K562 (cell line): Measurements from ENCODE around the gene C10orf105. TPM values are rescaled to one million over a fixed set of nuclear protein-coding genes. Genes with fewer than 3 reads are reported as not detected.

Experiments used
- ATAC-seq: fragments of 200-7000 bp; cut with Tn5 transposase; 3 replicates; pipeline ENCODE4 v1.9.1; 2020; ENCODE audit warnings: moderate library complexity
- BruUV-seq: library from RNA; stranded (reverse); fragments of 400-500 nt; replicated peaks from 2 replicates; lab custom pipeline; 2021; lab: Mats Ljungman, UMichigan
- CTCF ChIA-PET: fragments of 300-600 bp; formaldehyde crosslinking; extraction: SDS; loops from one replicate; lab custom pipeline; 2021; ENCODE audit warnings: low intra/inter-chr PET ratio; lab: Yijun Ruan, JAX
- POLR2A ChIA-PET: fragments of 300-600, 350-650 bp; sonication (Branson Sonifier 250); formaldehyde crosslinking; extraction: SDS; loops from one replicate; lab custom pipeline; 2021; ENCODE audit warnings: antibody characterized with exemption, inconsistent platforms; lab: Yijun Ruan, JAX
- DNase-seq, 4 experiments: peaks; one replicate each; pipeline versions ENCODE4 v3.0.0 to v3.0.0-alpha.2; 2011 to 2018; ENCODE audit warnings: low spot score in 3 of 4, mixed read lengths in 3 of 4; ENCODE audit errors: extremely low read depth in 1 of 4
- FAIRE-seq: peaks from 2 replicates; lab custom pipeline; 2011; peaks lifted over from hg19 to GRCh38; lab: Jason Lieb, UNC
- H2AFZ ChIP-seq: 2 replicates; pipeline ENCODE4 v1.6.0; 2011; ENCODE audit warnings: low read depth, low read length, control low read depth, inconsistent platforms
- H3K27ac ChIP-seq: fragments of 200-600 bp; 3 replicates; pipeline ENCODE4 v1.8.0; 2011; ENCODE audit warnings: low read depth, mild to moderate bottlenecking, control low read depth, inconsistent platforms, low read length, moderate library complexity, mixed read lengths; ENCODE audit errors: extremely low read depth
- H3K27me3 ChIP-seq, 2 experiments: fragments of 300-600 bp in 1 of 2; 2 replicates in 1 of 2; 3 replicates in 1 of 2; pipeline versions ENCODE4 v1.6.0 to v1.8.0; 2011; ENCODE audit warnings: inconsistent platforms in 2 of 2, low read length in 2 of 2, mild to moderate bottlenecking in 1 of 2, mixed read lengths in 1 of 2, moderate library complexity in 1 of 2; ENCODE audit not compliant: control insufficient read depth in 2 of 2, insufficient read depth in 2 of 2
- H3K36me3 ChIP-seq: fragments of 300-600 bp; 3 replicates; pipeline ENCODE4 v1.8.0; 2011; ENCODE audit warnings: mild to moderate bottlenecking, low read length, inconsistent platforms; ENCODE audit not compliant: control insufficient read depth, insufficient read depth
- H3K4me1 ChIP-seq, 2 experiments: fragments of 200-600 bp in 1 of 2; replicated peaks in 1 of 2; 2 replicates in 1 of 2; 3 replicates in 1 of 2; pipeline versions ENCODE4 v1.5.1 to v1.8.0; 2011; ENCODE audit warnings: inconsistent platforms in 2 of 2, low read length in 2 of 2, mild to moderate bottlenecking in 1 of 2, mixed read lengths in 1 of 2, moderate library complexity in 1 of 2; ENCODE audit not compliant: control insufficient read depth in 2 of 2, insufficient read depth in 2 of 2
- H3K4me2 ChIP-seq: 2 replicates; pipeline ENCODE4 v1.6.1; 2011; ENCODE audit warnings: low read length, control low read depth, inconsistent platforms, mixed read lengths; ENCODE audit not compliant: insufficient read depth
- H3K4me3 ChIP-seq: fragments of 200-600 bp; sonication (generic), shearing (Covaris generic); 2 replicates; pipeline ENCODE4 v1.5.1; 2016; ENCODE audit warnings: control low read depth, inconsistent platforms
- H3K79me2 ChIP-seq: fragments of 200-600 bp; 3 replicates; pipeline ENCODE4 v1.8.0; 2011; ENCODE audit warnings: low read length, inconsistent platforms; ENCODE audit not compliant: control insufficient read depth, insufficient read depth
- H3K9ac ChIP-seq, 2 experiments: 2 replicates each; pipeline versions ENCODE4 v1.6.0 to v1.6.1; 2011; ENCODE audit warnings: low read depth in 2 of 2, low read length in 2 of 2, control low read depth in 1 of 2, inconsistent platforms in 1 of 2, mild to moderate bottlenecking in 1 of 2, mixed read lengths in 1 of 2; ENCODE audit not compliant: insufficient read depth in 1 of 2
- H3K9me1 ChIP-seq: one replicate; pipeline ENCODE4 v1.6.0; 2011; ENCODE audit warnings: inconsistent platforms, mild to moderate bottlenecking, low read length, moderate library complexity; ENCODE audit not compliant: control insufficient read depth, insufficient read depth
- H3K9me3 ChIP-seq: replicated peaks from 2 replicates; pipeline ENCODE4 v1.5.1; 2011; ENCODE audit warnings: low read depth, low read length, inconsistent platforms; ENCODE audit not compliant: control insufficient read depth, insufficient read depth
- H4K20me1 ChIP-seq: replicated peaks from 2 replicates; pipeline ENCODE4 v1.6.1; 2011; ENCODE audit warnings: low read length, inconsistent platforms, mixed read lengths; ENCODE audit not compliant: control insufficient read depth, insufficient read depth
- EHMT2 ChIP-seq: fragments of 450-650 bp; IDR thresholded peaks from 2 replicates; pipeline ENCODE4 v1.6.1; 2018; ENCODE audit warnings: antibody characterized with exemption
- GABPA ChIP-seq: fragments of 200-800 bp; sonication (Bioruptor generic); conservative IDR thresholded peaks from 2 replicates; pipeline ENCODE4 v1.6.1; 2016; ENCODE audit warnings: low read depth, missing genetic modification characterization, missing compliant biosample characterization
- RBM25 ChIP-seq: fragments of 200-400 bp; formaldehyde crosslinking; IDR thresholded peaks from 2 replicates; pipeline ENCODE4 v1.6.1; 2018; ENCODE audit warnings: low read length, low read depth, moderate library complexity; ENCODE audit not compliant: severe bottlenecking
- SPI1 ChIP-seq: IDR thresholded peaks from 2 replicates; pipeline ENCODE4 v1.6.1; 2011; ENCODE audit warnings: low read depth, low read length, control low read depth, borderline replicate concordance
- SRSF9 ChIP-seq: fragments of 200-400 bp; formaldehyde crosslinking; IDR thresholded peaks from 2 replicates; pipeline ENCODE4 v1.6.1; 2017; ENCODE audit warnings: low read depth, low read length, borderline replicate concordance
- WGBS: fragments of 100-300 bp; shearing (Covaris generic); methylation state at CpG from one replicate; pipeline ENCODE4 v1.1.6; 2016; ENCODE audit warnings: low coverage, mixed read lengths; ENCODE audit not compliant: insufficient coverage; ENCODE audit errors: missing lambda C conversion rate; 5-methylcytosine and 5-hydroxymethylcytosine counted together
- in situ Hi-C: fragments of 300-500 bp; cut with MboI; formaldehyde crosslinking; loops from 4 replicates; pipeline ENCODE4 v1.15.0; 2018; ENCODE audit warnings: inconsistent platforms, mixed read lengths
- intact Hi-C: fragments of 100-400 bp; cut with micrococcal nuclease; formaldehyde crosslinking; loops from 2 replicates; pipeline ENCODE4 v1.14.2; 2022
- polyA plus RNA-seq, 8 experiments: library from polyadenylated mRNA; depleted of rRNA in 4 of 8; stranded (reverse) in 5 of 8; unstranded in 3 of 8; fragments of >200 nt; fragmentation: Nextera tagmentation in 2 of 8; fragmentation: Illumina TruSeq in 1 of 8; extraction: Ambion mirVana in 2 of 8; extraction: Trizol in 1 of 8; gene quantifications; 2 replicates each; pipeline versions ENCODE4 v1.2.1 to v1.2.3, GENCODE V29; 2011 to 2014; ENCODE audit warnings: inconsistent platforms in 1 of 8, missing spikeins in 1 of 8
- total RNA-seq, 7 experiments: library from RNA; depleted of rRNA in 6 of 7; stranded (reverse); fragments of >200 nt in 6 of 7; fragmentation: Illumina TruSeq in 2 of 7; extraction: Trizol in 2 of 7; gene quantifications; 2 replicates each; pipeline versions ENCODE4 v1.2.1 to v1.2.3, GENCODE V29; 2011 to 2021; ENCODE audit warnings: low replicate concordance in 1 of 7
- TF ChIP-seq, protein P1 (sequence below): fragments of 250-450 bp; sonication (Bioruptor Pico); IDR thresholded peaks from 2 replicates; pipeline ENCODE4 v1.8.0; 2021; ENCODE audit warnings: borderline replicate concordance, mild to moderate bottlenecking, moderate library complexity; ENCODE audit not compliant: poor library complexity, severe bottlenecking

C10orf105 gene
- total and polyA plus RNA-seq, 9 of the 15 experiments (the other 6 are each of a cell fraction or from before 2014, with no cell fraction given): 0.03 to 0.25 (median 0.04) TPM; not detected in 3

DNA sequence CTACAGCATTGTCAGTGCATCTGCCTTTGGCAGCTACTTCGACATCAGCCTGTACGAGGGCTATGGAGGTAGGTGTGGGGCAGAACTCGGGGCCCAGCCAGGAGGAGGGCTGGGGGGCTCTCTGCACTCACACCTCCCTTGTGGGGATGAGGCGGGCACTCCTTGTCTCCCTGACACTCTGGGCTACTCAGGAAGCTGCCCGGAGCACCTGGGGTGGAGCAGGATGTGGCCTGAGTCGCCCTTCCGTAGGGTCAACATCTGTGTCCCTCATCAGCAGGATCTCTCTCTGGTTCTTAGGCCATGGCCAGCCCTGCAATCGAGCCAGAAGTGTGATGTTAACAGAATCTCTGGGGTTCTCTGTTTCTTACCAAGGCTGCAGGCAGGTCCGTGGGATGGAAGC lies 40.2 kb downstream of the C10orf105 start:
- H3K9me3 ChIP-seq: no peaks in the 10 kb centered on the region
- no peak for DNase-seq
- BruUV-seq: no TSS peak
- no peaks in the 10 kb centered on the region for H3K27me3 ChIP-seq
- H3K9ac ChIP-seq: peak overlapping the region in 1 of 2 experiments; percentile 18; a peak in 2 of 4 replicates
- no peak overlapping the region for H3K27ac ChIP-seq
- POLR2A ChIA-PET: interaction anchor here (0.6 to 1.1 kb wide), 3 partner anchors 17 to 34 kb away, joined by 3 read pairs; no protein-coding TSS in a partner anchor
- no peaks in the 10 kb centered on the region for H3K9me1 ChIP-seq
- no peak overlapping the region for H3K4me3 ChIP-seq
- H3K79me2 ChIP-seq: no peaks in the 10 kb centered on the region
- no peaks in the 10 kb centered on the region for H4K20me1 ChIP-seq
- in situ Hi-C loops: no loop called here
- TF ChIP-seq SRSF9 (no peak), EHMT2 (no peak), GABPA (tag) (peak; percentile 65)
- intact Hi-C loops: no loop called here
- H3K4me2 ChIP-seq: no peak overlapping the region
- WGBS: 45% methylated on average over 9 of the region's 9 CpGs
- ATAC-seq: no peak; the same call in 1 of the 3 replicates
- CTCF ChIA-PET: no interaction called here
- peak overlapping the region; percentile 11; the same call in 1 of the 2 replicates for H2AFZ ChIP-seq
- FAIRE-seq: no peak
- H3K4me1 ChIP-seq: peaks cover 5 to 16% of the 10 kb centered on the region in 2 experiments
- H3K36me3 ChIP-seq: no peaks in the 10 kb centered on the region

DNA sequence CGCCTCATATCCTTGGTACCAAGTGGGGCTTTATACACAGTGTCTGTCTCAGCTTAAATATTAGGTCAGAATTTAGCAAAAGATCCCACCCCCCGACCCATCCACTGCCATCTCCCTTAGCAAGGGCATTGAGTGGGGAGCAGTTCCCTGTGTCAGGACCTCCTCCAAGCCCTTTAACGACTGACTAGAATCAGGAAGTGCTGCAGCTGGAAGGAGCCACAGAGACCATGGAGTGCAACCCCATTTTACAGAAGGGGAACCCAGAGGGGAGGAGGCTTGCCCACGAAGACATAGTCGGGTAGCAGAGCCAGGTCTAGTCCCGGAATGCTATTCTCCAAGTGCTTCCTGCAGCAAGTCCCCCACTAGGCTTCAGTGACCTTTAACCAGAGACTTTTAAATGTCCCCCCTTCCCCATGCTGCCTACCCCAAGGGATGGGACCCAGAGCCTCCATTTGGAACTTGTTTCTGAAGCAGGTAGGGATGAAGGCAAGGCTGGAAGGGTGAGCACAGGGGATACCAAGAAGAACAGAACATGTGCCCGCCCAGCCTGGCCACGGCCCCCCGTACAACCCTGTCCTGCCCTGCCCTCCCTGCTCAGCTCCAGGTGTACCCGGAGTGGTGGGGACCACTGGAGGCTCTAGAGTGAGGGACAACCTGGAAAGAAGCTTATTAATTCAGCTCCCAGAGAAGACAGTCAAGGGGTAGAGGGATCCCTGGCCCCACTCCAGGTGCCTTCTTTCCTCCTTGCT lies 41.3 kb downstream of the C10orf105 start:
- FAIRE-seq (no peak), DNase-seq (no peak), ATAC-seq (no peak)
- no peak overlapping the region for H3K4me3 ChIP-seq
- no peaks in the 10 kb centered on the region for H3K9me1 ChIP-seq
- H3K9ac ChIP-seq: no peak overlapping the region; a peak in 1 of 4 replicates
- WGBS: 40% methylated on average over 10 of the region's 10 CpGs
- no peaks in the 10 kb centered on the region for H4K20me1 ChIP-seq
- no peak overlapping the region for H3K27ac ChIP-seq
- no peak overlapping the region for H2AFZ ChIP-seq
- peak; percentile 25 for TF ChIP-seq RBM25
- TF ChIP-seq, protein P1, sequence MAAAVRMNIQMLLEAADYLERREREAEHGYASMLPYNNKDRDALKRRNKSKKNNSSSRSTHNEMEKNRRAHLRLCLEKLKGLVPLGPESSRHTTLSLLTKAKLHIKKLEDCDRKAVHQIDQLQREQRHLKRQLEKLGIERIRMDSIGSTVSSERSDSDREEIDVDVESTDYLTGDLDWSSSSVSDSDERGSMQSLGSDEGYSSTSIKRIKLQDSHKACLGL (CRISPR knock-in tag): no peak
- peak; percentile 66; the same call in 1 of the 2 replicates for TF ChIP-seq SPI1
- H3K4me2 ChIP-seq: no peak overlapping the region
- no peaks in the 10 kb centered on the region for H3K27me3 ChIP-seq
- intact Hi-C loops: no loop called here
- no peaks in the 10 kb centered on the region for H3K79me2 ChIP-seq
- no peaks in the 10 kb centered on the region for H3K9me3 ChIP-seq
- H3K4me1 ChIP-seq: peaks cover 0 to 12% of the 10 kb centered on the region in 2 experiments; a peak in 2 of 5 replicates
- H3K36me3 ChIP-seq: no peaks in the 10 kb centered on the region
- ChIA-PET CTCF (no interaction called here), POLR2A (interaction anchor here (0.7 to 1.1 kb wide), 2 partner anchors 18 to 55 kb away, joined by 3 read pairs; no protein-coding TSS in a partner anchor)
- no TSS peak for BruUV-seq
- in situ Hi-C loops: no loop called here
